GM12878 (cell line): Measurements from ENCODE around the gene MFSD11. TPM values are rescaled to one million over a fixed set of nuclear protein-coding genes. Genes with fewer than 3 reads are reported as not detected.

Experiments
- ATAC-seq: fragments of 200-7000 bp; cut with Tn5 transposase; 3 replicates; pipeline ENCODE4 v1.9.1; 2020; ENCODE audit warnings: mild to moderate bottlenecking, moderate library complexity
- BruUV-seq: library from RNA; stranded (reverse); fragments of 400-500 nt; replicated peaks from 2 replicates; lab custom pipeline; 2021; lab: Mats Ljungman, UMichigan
- CTCF ChIA-PET: fragments of 300-600 bp; sonication (Branson Sonifier 250); formaldehyde crosslinking; extraction: SDS; loops from one replicate; lab custom pipeline; 2021; ENCODE audit warnings: inconsistent platforms; lab: Yijun Ruan, JAX
- POLR2A ChIA-PET: fragments of 350-600 bp; formaldehyde crosslinking; extraction: SDS; loops from one replicate; lab custom pipeline; 2021; ENCODE audit warnings: inconsistent platforms; lab: Charles Lee
- RAD21 ChIA-PET: fragments of 300-600 bp; sonication (Branson Sonifier 250); formaldehyde crosslinking; loops from one replicate; lab custom pipeline; 2023; ENCODE audit warnings: antibody characterized with exemption; ENCODE audit not compliant: unreplicated experiment; lab: Charles Lee
- SMC1A ChIA-PET: fragments of 300-600 bp; sonication (Branson Sonifier 250); formaldehyde crosslinking; loops from one replicate; lab custom pipeline; 2023; ENCODE audit not compliant: unreplicated experiment, uncharacterized antibody; lab: Charles Lee
- DNase-seq: peaks from one replicate; pipeline ENCODE4 v3.0.0-alpha.2; 2011; ENCODE audit warnings: low read depth, low spot score
- FAIRE-seq: peaks from 3 replicates; lab custom pipeline; 2011; peaks lifted over from hg19 to GRCh38; lab: Jason Lieb, UNC
- H2AFZ ChIP-seq: 2 replicates; pipeline ENCODE4 v1.6.0; 2011; ENCODE audit warnings: low read depth, low read length, control low read depth; ENCODE audit not compliant: control insufficient read depth
- H3K27ac ChIP-seq: 2 replicates; pipeline ENCODE4 v1.5.1; 2011; ENCODE audit warnings: control low read depth; ENCODE audit not compliant: control insufficient read depth, insufficient read depth
- H3K27me3 ChIP-seq, 2 experiments: replicated peaks in 1 of 2; 2 replicates each; pipeline versions ENCODE4 v1.6.0 to v1.6.1; 2011; ENCODE audit warnings: low read length in 1 of 2; ENCODE audit not compliant: control insufficient read depth in 2 of 2, insufficient read depth in 2 of 2
- H3K36me3 ChIP-seq, 2 experiments: 2 replicates each; pipeline ENCODE4 v1.5.1; 2011; ENCODE audit warnings: low read length in 1 of 2; ENCODE audit not compliant: control insufficient read depth in 2 of 2, insufficient read depth in 2 of 2
- H3K4me1 ChIP-seq: 2 replicates; pipeline ENCODE4 v1.6.1; 2011; ENCODE audit warnings: mild to moderate bottlenecking, low read length, moderate library complexity, mixed read lengths; ENCODE audit not compliant: control insufficient read depth, insufficient read depth
- H3K4me2 ChIP-seq: 2 replicates; pipeline ENCODE4 v1.6.0; 2011; ENCODE audit warnings: control low read depth; ENCODE audit not compliant: control insufficient read depth, insufficient read depth
- H3K4me3 ChIP-seq: fragments of 200-600 bp; sonication (generic); 2 replicates; pipeline ENCODE4 v1.5.1; 2016
- H3K79me2 ChIP-seq: 2 replicates; pipeline ENCODE4 v1.6.0; 2011; ENCODE audit warnings: low read length; ENCODE audit not compliant: control insufficient read depth, insufficient read depth
- H3K9ac ChIP-seq: 2 replicates; pipeline ENCODE4 v1.8.0; 2011; ENCODE audit warnings: low read length, control low read depth, mixed read lengths; ENCODE audit not compliant: control insufficient read depth, insufficient read depth
- H3K9me3 ChIP-seq: replicated peaks from 3 replicates; pipeline ENCODE4 v1.5.1; 2011; ENCODE audit warnings: mild to moderate bottlenecking, low read length; ENCODE audit not compliant: control insufficient read depth, insufficient read depth
- H4K20me1 ChIP-seq: 2 replicates; pipeline ENCODE4 v1.6.0; 2011; ENCODE audit not compliant: control insufficient read depth, insufficient read depth
- BHLHE40 ChIP-seq, 2 experiments: fragments of 450-650 bp in 1 of 2; IDR thresholded peaks; 2 replicates each; pipeline ENCODE4 v1.6.1; 2011 to 2017; ENCODE audit warnings: low read depth in 2 of 2, borderline replicate concordance in 1 of 2, improper control_type of control experiment in 1 of 2, low read length in 1 of 2, mild to moderate bottlenecking in 1 of 2
- CREB1 ChIP-seq: IDR thresholded peaks from 2 replicates; pipeline ENCODE4 v1.6.1; 2012; ENCODE audit warnings: low read depth, mild to moderate bottlenecking, inconsistent platforms
- EED ChIP-seq: sonication (generic); IDR thresholded peaks from 2 replicates; pipeline ENCODE4 v1.6.1; 2016; ENCODE audit warnings: antibody characterized with exemption, low read depth
- HCFC1 ChIP-seq: fragments of 150-350 bp; IDR thresholded peaks from 2 replicates; pipeline ENCODE4 v1.6.1; 2014; ENCODE audit warnings: low read length
- HSF1 ChIP-seq: fragments of 150-350 bp; IDR thresholded peaks from 2 replicates; pipeline ENCODE4 v1.6.1; 2014; ENCODE audit warnings: mild to moderate bottlenecking, low read depth, low read length
- IKZF1 ChIP-seq: fragments of 450-650 bp; conservative IDR thresholded peaks from 2 replicates; pipeline ENCODE4 v1.6.1; 2017; ENCODE audit warnings: antibody characterized with exemption, mild to moderate bottlenecking
- MAX ChIP-seq: IDR thresholded peaks from 2 replicates; pipeline ENCODE4 v1.6.1; 2012; ENCODE audit warnings: low read depth, low read length, improper control_type of control experiment
- MTA2 ChIP-seq: fragments of 450-650 bp; IDR thresholded peaks from 2 replicates; pipeline ENCODE4 v1.6.1; 2016; ENCODE audit warnings: low read depth, mild to moderate bottlenecking, moderate library complexity
- NRF1 ChIP-seq: conservative IDR thresholded peaks from 2 replicates; pipeline ENCODE4 v1.6.1; 2011; ENCODE audit warnings: mild to moderate bottlenecking, low read depth, low read length, improper control_type of control experiment
- PKNOX1 ChIP-seq: fragments of 450-650 bp; IDR thresholded peaks from 2 replicates; pipeline ENCODE4 v1.6.1; 2016; ENCODE audit warnings: mild to moderate bottlenecking
- PML ChIP-seq: IDR thresholded peaks from 2 replicates; pipeline ENCODE4 v1.6.1; 2012; ENCODE audit warnings: low read length, inconsistent platforms
- RB1 ChIP-seq: fragments of 450-650 bp; formaldehyde crosslinking; IDR thresholded peaks from 2 replicates; pipeline ENCODE4 v1.6.1; 2017; ENCODE audit warnings: mild to moderate bottlenecking, borderline replicate concordance
- RUNX3 ChIP-seq: IDR thresholded peaks from 2 replicates; pipeline ENCODE4 v1.6.1; 2012; ENCODE audit warnings: low read length, inconsistent platforms
- SMAD5 ChIP-seq: IDR thresholded peaks from 2 replicates; pipeline ENCODE4 v1.6.1; 2016; ENCODE audit warnings: antibody characterized with exemption, low read depth
- STAT3 ChIP-seq: IDR thresholded peaks from 2 replicates; pipeline ENCODE4 v1.6.1; 2011; ENCODE audit warnings: low read depth, low read length, improper control_type of control experiment
- SUPT20H ChIP-seq: IDR thresholded peaks from 2 replicates; pipeline ENCODE4 v1.6.1; 2011; ENCODE audit warnings: low read depth, mild to moderate bottlenecking, low read length, moderate library complexity, borderline replicate concordance; ENCODE audit not compliant: control insufficient read depth
- TCF3 ChIP-seq: IDR thresholded peaks from 2 replicates; pipeline ENCODE4 v1.6.1; 2012; ENCODE audit warnings: low read depth, mild to moderate bottlenecking, low read length, borderline replicate concordance; ENCODE audit not compliant: insufficient read depth
- WGBS: methylation state at CpG from one replicate; pipeline ENCODE4 v1.1.6; 2016; ENCODE audit warnings: low lambda C conversion rate; ENCODE audit not compliant: insufficient replicate concordance, insufficient coverage; ENCODE audit errors: missing lambda C conversion rate; 5-methylcytosine and 5-hydroxymethylcytosine counted together
- in situ Hi-C: fragments of 300-500 bp; cut with MboI; formaldehyde crosslinking; loops from 9 replicates; pipeline ENCODE4 v1.14.3; 2018; ENCODE audit warnings: mixed read lengths
- intact Hi-C: fragments of 100-400 bp; cut with micrococcal nuclease; formaldehyde crosslinking; loops from one replicate; pipeline ENCODE4 v1.14.2; 2022; ENCODE audit not compliant: unreplicated experiment
- polyA plus RNA-seq, 11 experiments: library from polyadenylated mRNA; depleted of rRNA in 4 of 11; unstranded in 6 of 11; stranded (reverse) in 5 of 11; fragments of >200 nt; fragmentation: Nextera tagmentation in 4 of 11; fragmentation: Illumina TruSeq in 1 of 11; extraction: Ambion mirVana in 4 of 11; extraction: Trizol in 1 of 11; gene quantifications; 1 replicate in 1 of 11; 2 replicates in 10 of 11; pipeline versions ENCODE4 v1.2.1 to v1.2.3, GENCODE V29; 2011 to 2016; ENCODE audit warnings: inconsistent platforms in 2 of 11, missing spikeins in 2 of 11, low read depth in 1 of 11
- total RNA-seq, 4 experiments: library from RNA; depleted of rRNA in 3 of 4; stranded (reverse); fragments of >200 nt in 3 of 4; fragmentation: Illumina TruSeq in 1 of 4; extraction: Trizol in 1 of 4; gene quantifications; 2 replicates each; pipeline versions ENCODE4 v1.2.1 to v1.2.3, GENCODE V29; 2013 to 2021

MFSD11 gene
- total and polyA plus RNA-seq, 10 of the 15 experiments (the other 5 are each of a cell fraction or from before 2014, with no cell fraction given) = 11.0 to 19.4 (median 15.5) TPM

GRCh38 chr17:76695059-76695831, 42.7 kb upstream of the MFSD11 start (continued):
- TF ChIP-seq PKNOX1 = no peak
- no peak for TF ChIP-seq SMAD5
- no peak for TF ChIP-seq HCFC1
- no peak for TF ChIP-seq CREB1

- ChIA-PET RAD21 (interaction anchor here (0.6 kb wide), 1 partner anchor 237 kb away, joined by 3 read pairs; no protein-coding TSS in a partner anchor), CTCF (interaction anchor here (1.0 to 2.4 kb wide), 5 partner anchors 15 to 174 kb away, joined by 3 to 12 read pairs (median 4); no protein-coding TSS in a partner anchor), SMC1A (interaction anchor here (0.6 to 1.8 kb wide), 4 partner anchors 15 to 79 kb away, joined by 3 to 9 read pairs (median 5); no protein-coding TSS in a partner anchor), POLR2A (interaction anchor here (0.6 to 0.8 kb wide), 2 partner anchors 138 to 580 kb away, joined by 3 read pairs; no protein-coding TSS in a partner anchor)
- Histone ChIP-seq H3K4me3 (no peak overlapping the region), H3K36me3 (no peaks in the 10 kb centered on the region), H3K9me3 (no peaks in the 10 kb centered on the region), H3K79me2 (no peaks in the 10 kb centered on the region), H4K20me1 (no peaks in the 10 kb centered on the region), H3K27ac (no peak overlapping the region), H3K9ac (no peak overlapping the region), H2AFZ (peak overlapping the region; percentile 59; the same call in 1 of the 2 replicates), H3K27me3 (no peaks in the 10 kb centered on the region; a peak in 1 of 4 replicates), H3K4me1 (peaks cover 22% of the 10 kb centered on the region), H3K4me2 (peak overlapping the region; percentile 4; the same call in 1 of the 2 replicates)
- DNase-seq (peak; percentile 40), ATAC-seq (peak; percentile 92), FAIRE-seq (peak; percentile 78)
- intact Hi-C loops = loop anchor here (10.0 kb wide), 1 partner anchor 132 kb away; a partner anchor contains a TSS
- no TSS peak for BruUV-seq
- in situ Hi-C loops = no loop called here
- WGBS = 26% methylated on average over 25 of the region's 25 CpGs
- no peak for TF ChIP-seq STAT3
- no peak for TF ChIP-seq RB1
- TF ChIP-seq IKZF1 = 0 out of 2 replicates have a peak, but pooled peaks have one; percentile 29
- TF ChIP-seq RUNX3 = 0 out of 2 replicates have a peak, but pooled peaks have one; percentile 9
- no peak for TF ChIP-seq HSF1
- TF ChIP-seq EED = peak; percentile 53
- no peak for TF ChIP-seq MTA2
- TF ChIP-seq SUPT20H = no peak
- no peak for TF ChIP-seq MAX
- 0 out of 2 replicates have a peak, but pooled peaks have one; percentile 60 for TF ChIP-seq TCF3
- TF ChIP-seq NRF1 = no peak
- no peak for TF ChIP-seq BHLHE40 (IDR thresholded peaks at IDR 0.05; ENCODE audit: borderline replicate concordance in 1 of 2, low read depth in 2 of 2, low read length in 1 of 2)
- TF ChIP-seq PML = no peak
Measured at GRCh38 chr17:76696763-76697701, 40.9 kb upstream of the MFSD11 start.
